Amygdala (tissue), 56 donors: ENCODE measurements around the gene SNRNP200.

ENCODE experiments used
- DNase-seq, 56 donors: peaks; one replicate each; lab custom pipeline; 2025; lab: John Stamatoyannopoulos, UW

The SNRNP200 gene

GRCh38 chr2:96254571-96254970 lies 50.8 kb downstream of the SNRNP200 start:
- DNase-seq = no peak

DNA sequence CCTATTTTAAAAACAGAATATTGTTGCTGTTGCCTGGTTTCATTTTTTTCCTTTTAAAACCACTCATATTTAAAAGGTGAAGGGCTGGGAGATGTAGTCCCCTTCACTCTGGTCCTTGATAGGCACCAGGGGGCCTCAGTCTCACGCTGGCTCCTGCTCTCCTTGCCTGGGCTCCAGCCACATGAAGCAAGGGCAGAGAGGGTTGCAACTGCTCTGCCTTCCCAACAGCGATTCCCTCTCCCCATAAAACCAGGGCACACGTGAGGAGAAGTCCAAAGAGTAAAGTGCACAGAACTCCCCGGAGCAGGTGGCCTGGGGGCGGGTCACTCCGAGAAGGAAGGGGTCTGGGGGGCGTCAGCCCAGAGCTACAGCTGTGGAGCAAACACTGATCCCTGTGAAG lies 52.3 kb downstream of the SNRNP200 start:
- DNase-seq = no peak

DNA sequence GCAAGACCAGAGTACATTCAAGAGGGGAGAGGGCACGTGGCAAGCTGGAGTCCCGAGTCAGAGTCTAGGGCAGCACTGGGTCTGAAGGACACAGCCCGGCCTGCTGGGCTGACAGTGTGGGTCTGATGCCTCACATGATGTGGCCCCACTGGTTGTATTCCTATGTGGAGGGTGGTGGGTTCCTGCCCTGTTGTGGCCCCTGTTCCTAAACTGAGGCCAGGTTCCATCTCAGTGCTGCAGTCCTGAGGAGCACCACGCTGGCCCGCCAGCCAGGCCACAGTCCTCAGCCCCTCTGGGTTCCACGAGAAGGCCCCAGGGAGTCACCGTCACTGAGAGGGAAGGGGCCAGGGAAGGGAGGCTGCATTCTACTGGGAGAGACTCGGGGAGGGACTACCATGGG lies 52.8 kb downstream of the SNRNP200 start:
- DNase-seq = no peak

DNA sequence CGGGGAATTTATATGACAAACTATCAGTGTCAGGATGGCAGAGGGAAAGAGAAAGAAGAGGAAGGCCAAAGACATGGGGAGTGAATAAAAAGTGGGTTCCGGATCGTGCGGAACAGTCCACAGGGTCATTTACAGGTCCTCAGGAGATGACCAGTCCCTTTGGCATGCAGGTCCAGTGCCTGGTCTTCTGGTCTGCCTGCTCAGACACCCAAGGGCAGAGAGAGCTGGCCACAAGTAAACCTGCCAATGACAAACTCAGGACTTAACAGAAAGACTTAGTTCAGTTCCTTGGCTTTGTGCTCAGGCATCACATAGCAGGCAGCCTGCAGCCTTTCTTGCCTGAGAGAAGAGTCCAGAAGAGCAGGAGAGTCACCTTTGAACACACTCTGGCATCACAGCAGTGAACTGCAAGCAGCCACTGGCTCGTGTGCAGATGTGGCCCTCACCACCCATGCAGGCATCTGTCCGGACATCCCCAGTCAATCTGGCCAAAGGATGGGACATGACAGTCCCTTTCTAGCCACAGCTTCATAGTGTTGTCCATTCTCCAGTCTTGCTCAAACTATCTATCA lies 53.5 kb downstream of the SNRNP200 start:
- peak in 24 of 56 donors; percentile 11 to 84 (median 30) for DNase-seq

DNA sequence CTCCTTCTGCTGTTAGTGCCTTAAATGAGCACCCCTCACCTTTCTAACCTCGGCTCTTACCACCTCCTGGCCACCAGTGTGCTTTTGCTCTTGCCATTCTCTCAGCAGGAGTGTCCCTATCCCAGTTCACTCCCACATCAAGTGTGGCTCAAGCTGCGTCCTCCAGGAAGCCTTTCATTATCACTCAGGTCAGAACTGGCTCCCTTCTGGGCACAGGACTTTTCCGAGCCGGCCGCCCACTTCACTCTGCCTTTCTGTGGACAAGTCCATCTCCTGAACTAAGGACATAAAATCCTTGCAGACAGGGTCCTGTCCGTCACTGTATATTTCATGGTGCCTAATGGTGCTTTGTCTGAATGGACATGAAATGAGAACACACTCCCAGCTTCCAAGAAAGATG lies 55.2 kb downstream of the SNRNP200 start:
- DNase-seq = no peak

- DNase-seq = no peak
Observed at GRCh38 chr2:96249654-96250053, 55.7 kb downstream of the SNRNP200 start.

DNA sequence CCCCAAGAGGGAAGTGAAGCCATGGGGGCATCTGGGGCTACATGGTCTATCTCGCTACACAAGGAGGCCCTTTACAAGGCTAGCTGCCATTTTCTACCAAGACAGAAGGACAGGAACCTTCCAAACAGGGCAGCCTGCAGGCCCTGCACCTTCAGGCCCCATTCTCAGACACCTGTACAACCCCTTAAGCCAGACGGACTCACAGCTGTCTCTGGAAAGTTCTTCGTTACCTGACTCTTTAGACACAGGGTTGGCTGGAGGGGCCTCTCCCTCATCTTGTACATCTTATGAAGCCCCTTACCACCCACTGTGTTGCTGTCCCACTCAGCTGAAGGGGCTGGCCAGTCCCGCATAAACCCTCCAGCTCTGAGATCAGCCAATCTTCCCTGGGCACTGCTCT lies 56.7 kb downstream of the SNRNP200 start:
- no peak for DNase-seq

- no peak for DNase-seq
Observed at GRCh38 chr2:96247896-96248295, 57.5 kb downstream of the SNRNP200 start.

- DNase-seq = no peak
Observed at GRCh38 chr2:96247009-96247408, 58.3 kb downstream of the SNRNP200 start.

GRCh38 chr2:96245609-96246390 lies 59.5 kb downstream of the SNRNP200 start:
- no peak for DNase-seq

DNA sequence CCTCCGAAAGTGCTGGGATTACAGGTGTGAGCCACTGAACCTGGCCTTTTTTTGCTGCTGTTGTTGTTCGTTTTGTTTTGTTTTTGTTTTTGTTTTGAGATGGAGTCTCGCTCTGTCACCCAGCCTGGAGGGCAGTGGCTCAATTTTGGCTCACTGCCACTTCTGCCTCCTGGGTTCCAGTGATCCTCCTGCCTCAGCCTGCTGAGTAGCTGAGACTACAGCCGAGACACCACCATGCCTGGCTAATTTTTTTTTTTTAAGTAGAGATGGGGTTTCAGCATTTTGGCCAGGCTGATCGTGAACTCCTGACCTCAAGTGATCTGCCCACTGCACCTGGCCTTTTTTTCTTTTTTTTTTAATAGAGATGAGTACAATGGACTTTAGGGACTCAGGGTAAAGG lies 61.5 kb downstream of the SNRNP200 start:
- no peak for DNase-seq

DNA sequence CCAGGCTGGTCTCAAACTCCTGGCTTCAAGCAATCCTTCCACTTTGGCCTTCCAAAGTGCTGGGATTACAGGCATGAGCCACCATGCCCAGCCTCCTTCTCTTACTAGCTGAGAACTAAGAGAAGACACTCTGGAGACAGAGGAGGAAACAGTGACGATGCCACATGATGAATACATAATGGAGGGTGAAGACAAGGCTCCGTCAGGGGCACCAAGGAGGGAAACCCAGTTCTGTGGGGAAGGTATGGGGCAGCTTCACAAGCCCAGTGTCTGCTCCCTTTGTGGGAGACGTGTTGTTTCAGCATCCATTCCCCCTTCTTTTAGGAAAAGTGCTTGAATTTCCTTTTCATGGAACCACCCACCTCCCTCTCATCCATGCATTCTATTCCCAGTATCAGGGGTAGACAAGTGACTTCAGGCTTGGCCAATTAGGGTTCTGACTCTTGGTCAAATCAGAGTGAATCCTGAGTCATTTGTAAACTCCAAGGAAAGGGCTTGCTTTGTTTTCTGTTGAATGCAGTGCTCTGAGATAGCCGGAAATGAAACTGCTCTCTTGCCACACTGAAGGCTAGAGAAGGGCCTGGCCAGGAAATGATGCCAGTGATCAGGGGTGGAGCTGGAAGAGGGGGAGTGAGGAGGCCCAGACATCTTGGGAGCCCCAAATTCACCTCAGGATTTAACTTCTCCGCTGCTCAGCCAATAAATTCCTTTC lies 63.3 kb downstream of the SNRNP200 start:
- DNase-seq = peak in 25 of 56 donors; percentile 11 to 68 (median 35)

- DNase-seq = no peak
Observed at GRCh38 chr2:96241227-96241626, 64.1 kb downstream of the SNRNP200 start.

- DNase-seq = no peak
Observed at GRCh38 chr2:96240341-96241038, 64.9 kb downstream of the SNRNP200 start.

GRCh38 chr2:96239745-96240264 lies 65.5 kb downstream of the SNRNP200 start:
- DNase-seq = no peak

DNA sequence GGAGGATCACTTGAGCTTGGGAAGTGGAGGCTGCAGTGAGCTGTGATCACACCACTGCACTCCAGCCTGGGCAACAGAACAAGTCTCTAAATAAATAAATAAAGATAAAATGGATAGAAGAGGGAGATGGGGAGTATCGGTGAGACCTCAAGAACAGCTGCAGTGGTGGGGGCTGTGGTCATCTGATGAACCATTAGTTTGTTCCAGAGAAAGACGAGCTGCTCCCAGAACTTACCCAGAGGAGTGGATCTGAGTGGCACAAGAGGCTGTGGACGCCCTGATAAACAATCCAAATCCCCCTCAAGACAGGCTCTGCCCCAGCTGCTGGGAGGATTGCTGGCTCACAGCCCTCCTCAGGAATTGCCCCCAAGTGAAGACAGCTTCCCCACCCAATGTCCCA lies 66.3 kb downstream of the SNRNP200 start:
- no peak for DNase-seq

GRCh38 chr2:96238266-96238665 lies 67.1 kb downstream of the SNRNP200 start:
- no peak for DNase-seq

GRCh38 chr2:96236882-96237281 lies 68.5 kb downstream of the SNRNP200 start:
- no peak for DNase-seq

DNA sequence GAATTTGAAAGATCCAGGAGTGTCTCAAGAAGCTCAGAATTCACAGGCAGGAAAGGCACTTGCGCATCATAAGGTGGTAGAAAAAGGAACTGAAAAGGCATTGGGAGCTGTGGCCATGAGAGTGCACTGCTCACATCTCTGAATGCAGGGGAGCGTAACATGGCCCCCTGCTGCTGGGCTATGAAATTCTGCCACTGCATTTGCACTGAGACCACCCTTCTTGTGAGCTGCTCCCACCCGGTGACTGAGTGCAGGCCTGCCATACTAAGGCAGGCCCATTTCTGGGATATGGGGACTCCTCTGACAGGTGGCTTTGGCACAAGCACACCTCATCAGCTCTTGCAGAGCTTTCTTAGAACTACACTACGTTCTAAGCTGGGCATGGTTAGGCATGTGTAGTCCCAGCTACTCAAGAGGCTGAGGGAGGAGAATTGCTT lies 71.4 kb downstream of the SNRNP200 start:
- DNase-seq = no peak

DNA sequence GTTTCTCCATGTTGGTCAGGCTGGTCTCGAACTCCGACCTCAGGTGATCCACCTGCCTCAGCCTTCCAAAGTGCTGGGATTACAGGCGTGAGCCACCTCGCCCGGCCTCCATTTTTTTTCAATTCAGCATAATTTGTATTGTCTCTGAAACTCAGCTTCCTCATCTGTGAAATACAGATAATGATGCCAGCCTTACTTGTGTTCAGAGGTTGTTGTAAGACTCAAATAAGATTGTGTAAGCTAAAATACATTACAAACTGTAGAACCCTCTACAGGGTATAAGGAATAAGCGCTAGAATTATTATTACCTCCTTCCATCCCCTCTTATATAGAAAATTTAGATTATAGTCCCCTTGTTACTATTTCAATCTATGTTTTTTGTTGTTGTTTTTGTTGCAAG lies 71.9 kb downstream of the SNRNP200 start:
- DNase-seq = no peak

GRCh38 chr2:96231316-96231715 lies 74.0 kb downstream of the SNRNP200 start:
- no peak for DNase-seq
